ENCODE results near the gene CCDC8. TPM values are rescaled to one million over a fixed set of nuclear protein-coding genes. Genes with fewer than 3 reads are reported as not detected.
A peak's percentile ranks its signal among the peaks of the same experiment; 100 is the strongest.

CCDC8 gene
- total and polyA plus RNA-seq, 9 of the 15 experiments (the other 6 are each of a cell fraction or from before 2014, with no cell fraction given) = 0.68 to 30.8 (median 15.6) TPM

DNA sequence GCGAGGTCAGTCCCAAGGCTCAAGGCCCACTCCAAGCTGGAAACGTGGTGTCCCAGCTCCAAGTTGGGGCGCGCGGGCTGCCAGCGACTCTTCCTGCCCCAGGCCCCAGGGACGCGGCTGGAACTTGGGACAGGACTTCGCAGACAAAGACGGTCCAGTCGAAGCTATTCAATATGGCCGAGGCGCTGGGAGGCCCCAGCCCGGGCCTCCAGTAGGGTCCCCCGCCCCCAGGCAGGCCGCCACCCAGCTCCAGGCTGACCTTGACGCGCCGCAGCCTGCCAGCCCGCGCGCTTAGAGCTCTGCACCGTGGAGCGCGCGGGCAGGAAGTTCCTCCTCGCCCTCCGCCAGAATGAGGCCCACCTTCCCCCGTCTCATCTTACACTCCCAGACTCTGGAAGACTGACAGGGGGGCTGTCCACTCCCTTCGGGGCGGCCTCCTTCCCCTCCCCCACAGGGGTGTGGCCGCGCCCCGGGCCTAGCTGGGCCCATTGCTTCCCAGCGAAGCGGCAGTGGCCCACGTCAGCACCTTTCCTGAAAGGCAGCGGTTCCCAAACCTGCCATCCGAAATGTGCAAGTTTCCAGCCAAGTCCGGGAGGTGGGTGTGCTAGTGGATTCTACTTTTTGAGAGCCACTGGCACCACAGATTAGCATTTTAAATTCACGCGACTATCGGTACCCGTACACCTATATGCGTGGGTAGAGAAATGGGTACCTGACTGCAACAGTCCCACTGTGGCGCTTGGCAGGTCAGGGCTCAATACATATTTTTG lies at the start of gene CCDC8 (continued):
- TF ChIP-seq, protein P1, sequence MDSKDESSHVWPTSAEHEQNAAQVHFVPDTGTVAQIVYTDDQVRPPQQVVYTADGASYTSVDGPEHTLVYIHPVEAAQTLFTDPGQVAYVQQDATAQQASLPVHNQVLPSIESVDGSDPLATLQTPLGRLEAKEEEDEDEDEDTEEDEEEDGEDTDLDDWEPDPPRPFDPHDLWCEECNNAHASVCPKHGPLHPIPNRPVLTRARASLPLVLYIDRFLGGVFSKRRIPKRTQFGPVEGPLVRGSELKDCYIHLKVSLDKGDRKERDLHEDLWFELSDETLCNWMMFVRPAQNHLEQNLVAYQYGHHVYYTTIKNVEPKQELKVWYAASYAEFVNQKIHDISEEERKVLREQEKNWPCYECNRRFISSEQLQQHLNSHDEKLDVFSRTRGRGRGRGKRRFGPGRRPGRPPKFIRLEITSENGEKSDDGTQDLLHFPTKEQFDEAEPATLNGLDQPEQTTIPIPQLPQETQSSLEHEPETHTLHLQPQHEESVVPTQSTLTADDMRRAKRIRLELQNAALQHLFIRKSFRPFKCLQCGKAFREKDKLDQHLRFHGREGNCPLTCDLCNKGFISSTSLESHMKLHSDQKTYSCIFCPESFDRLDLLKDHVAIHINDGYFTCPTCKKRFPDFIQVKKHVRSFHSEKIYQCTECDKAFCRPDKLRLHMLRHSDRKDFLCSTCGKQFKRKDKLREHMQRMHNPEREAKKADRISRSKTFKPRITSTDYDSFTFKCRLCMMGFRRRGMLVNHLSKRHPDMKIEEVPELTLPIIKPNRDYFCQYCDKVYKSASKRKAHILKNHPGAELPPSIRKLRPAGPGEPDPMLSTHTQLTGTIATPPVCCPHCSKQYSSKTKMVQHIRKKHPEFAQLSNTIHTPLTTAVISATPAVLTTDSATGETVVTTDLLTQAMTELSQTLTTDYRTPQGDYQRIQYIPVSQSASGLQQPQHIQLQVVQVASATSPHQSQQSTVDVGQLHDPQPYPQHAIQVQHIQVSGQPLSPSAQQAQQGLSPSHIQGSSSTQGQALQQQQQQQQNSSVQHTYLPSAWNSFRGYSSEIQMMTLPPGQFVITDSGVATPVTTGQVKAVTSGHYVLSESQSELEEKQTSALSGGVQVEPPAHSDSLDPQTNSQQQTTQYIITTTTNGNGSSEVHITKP (IDR thresholded peaks at IDR 0.05; ENCODE audit: partially characterized antibody) = peak; percentile 27
- TF ChIP-seq PHF8 (IDR thresholded peaks at IDR 0.05; ENCODE audit: borderline replicate concordance, low read length) = peak; percentile 82
- TF ChIP-seq, protein P2, sequence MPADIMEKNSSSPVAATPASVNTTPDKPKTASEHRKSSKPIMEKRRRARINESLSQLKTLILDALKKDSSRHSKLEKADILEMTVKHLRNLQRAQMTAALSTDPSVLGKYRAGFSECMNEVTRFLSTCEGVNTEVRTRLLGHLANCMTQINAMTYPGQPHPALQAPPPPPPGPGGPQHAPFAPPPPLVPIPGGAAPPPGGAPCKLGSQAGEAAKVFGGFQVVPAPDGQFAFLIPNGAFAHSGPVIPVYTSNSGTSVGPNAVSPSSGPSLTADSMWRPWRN (IDR thresholded peaks at IDR 0.05; ENCODE audit: low read depth) = no peak
- peak; percentile 90 for TF ChIP-seq ZZZ3 (IDR thresholded peaks at IDR 0.05)
- no peak for TF ChIP-seq BRF1 (IDR thresholded peaks at IDR 0.05; ENCODE audit: borderline replicate concordance, extremely low read depth, insufficient read length)
- TF ChIP-seq CHD2 (IDR thresholded peaks at IDR 0.05; ENCODE audit: low read depth, low read length) = peak; percentile 85
- peak; percentile 95 for TF ChIP-seq TAF9B (IDR thresholded peaks at IDR 0.05; ENCODE audit: partially characterized antibody)
- no peak for TF ChIP-seq ZNF668 (CRISPR knock-in tag; IDR thresholded peaks at IDR 0.05)
- TF ChIP-seq NCOR1 (IDR thresholded peaks at IDR 0.05) = peak; percentile 27; the same call in 1 of the 2 replicates
- peak; percentile 88 for TF ChIP-seq POLR2B (IDR thresholded peaks at IDR 0.05; ENCODE audit: low read depth, partially characterized antibody)
- peak; percentile 88 for TF ChIP-seq SUPT5H (IDR thresholded peaks at IDR 0.05)
- TF ChIP-seq FOXM1 (IDR thresholded peaks at IDR 0.05; ENCODE audit: low read depth) = no peak
- TF ChIP-seq FOXM1 (CRISPR knock-in tag; IDR thresholded peaks at IDR 0.05; ENCODE audit: low read depth) = no peak
- TF ChIP-seq CBFA2T3 (IDR thresholded peaks at IDR 0.05) = peak; percentile 16; the same call in 1 of the 2 replicates
- no peak for TF ChIP-seq RUNX1 (IDR thresholded peaks at IDR 0.05; ENCODE audit: low read depth)
- TF ChIP-seq ZNF124 (CRISPR knock-in tag; IDR thresholded peaks at IDR 0.05) = no peak
- TF ChIP-seq PML (IDR thresholded peaks at IDR 0.05; ENCODE audit: low read length) = peak; percentile 41; the same call in 1 of the 2 replicates
- TF ChIP-seq HMGN3 (IDR thresholded peaks at IDR 0.05; ENCODE audit: borderline replicate concordance, extremely low read depth, insufficient read length, low read depth, low read length) = peak; percentile 83
- peak; percentile 71 for TF ChIP-seq RBM25 (IDR thresholded peaks at IDR 0.05; ENCODE audit: low read depth, low read length, severe bottlenecking)
- TF ChIP-seq, protein P3, sequence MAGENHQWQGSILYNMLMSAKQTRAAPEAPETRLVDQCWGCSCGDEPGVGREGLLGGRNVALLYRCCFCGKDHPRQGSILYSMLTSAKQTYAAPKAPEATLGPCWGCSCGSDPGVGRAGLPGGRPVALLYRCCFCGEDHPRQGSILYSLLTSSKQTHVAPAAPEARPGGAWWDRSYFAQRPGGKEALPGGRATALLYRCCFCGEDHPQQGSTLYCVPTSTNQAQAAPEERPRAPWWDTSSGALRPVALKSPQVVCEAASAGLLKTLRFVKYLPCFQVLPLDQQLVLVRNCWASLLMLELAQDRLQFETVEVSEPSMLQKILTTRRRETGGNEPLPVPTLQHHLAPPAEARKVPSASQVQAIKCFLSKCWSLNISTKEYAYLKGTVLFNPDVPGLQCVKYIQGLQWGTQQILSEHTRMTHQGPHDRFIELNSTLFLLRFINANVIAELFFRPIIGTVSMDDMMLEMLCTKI (IDR thresholded peaks at IDR 0.05; ENCODE audit: partially characterized antibody) = no peak
- peak in 1 of 2 experiments; percentile 21; a peak in 1 of 4 replicates for TF ChIP-seq SIX5 (IDR thresholded peaks at IDR 0.05; ENCODE audit: borderline replicate concordance in 1 of 2, insufficient read depth in 1 of 2, low read depth in 1 of 2, low read length in 2 of 2)
- TF ChIP-seq, protein P4, sequence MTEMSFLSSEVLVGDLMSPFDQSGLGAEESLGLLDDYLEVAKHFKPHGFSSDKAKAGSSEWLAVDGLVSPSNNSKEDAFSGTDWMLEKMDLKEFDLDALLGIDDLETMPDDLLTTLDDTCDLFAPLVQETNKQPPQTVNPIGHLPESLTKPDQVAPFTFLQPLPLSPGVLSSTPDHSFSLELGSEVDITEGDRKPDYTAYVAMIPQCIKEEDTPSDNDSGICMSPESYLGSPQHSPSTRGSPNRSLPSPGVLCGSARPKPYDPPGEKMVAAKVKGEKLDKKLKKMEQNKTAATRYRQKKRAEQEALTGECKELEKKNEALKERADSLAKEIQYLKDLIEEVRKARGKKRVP (CRISPR knock-in tag; IDR thresholded peaks at IDR 0.05) = peak; percentile 46; the same call in 1 of the 2 replicates
